Left ventricle myocardium inferior (tissue), 1 donor: ENCODE results near the gene SARS1. TPM values are rescaled to one million over a fixed set of nuclear protein-coding genes. Genes with fewer than 3 reads are reported as not detected.

Source experiments
- DNase-seq: peaks from one replicate; pipeline ENCODE4 v3.0.0-alpha.2; 2020
- H3K27ac ChIP-seq: fragments of 200-600 bp; replicated peaks from 2 replicates; pipeline ENCODE4 v1.8.0; 2021
- H3K27me3 ChIP-seq: fragments of 200-600 bp; 2 replicates; pipeline ENCODE4 v1.8.0; 2021; ENCODE audit warnings: low read depth
- H3K36me3 ChIP-seq: fragments of 200-600 bp; 2 replicates; pipeline ENCODE4 v1.8.0; 2021
- H3K4me1 ChIP-seq: fragments of 200-600 bp; 2 replicates; pipeline ENCODE4 v1.8.0; 2021
- H3K4me3 ChIP-seq: fragments of 200-600 bp; 2 replicates; pipeline ENCODE4 v1.8.0; 2021; ENCODE audit warnings: mild to moderate bottlenecking, moderate library complexity
- H3K9me3 ChIP-seq: fragments of 200-600 bp; replicated peaks from 2 replicates; pipeline ENCODE4 v1.8.0; 2021
- intact Hi-C: fragments of 100-400 bp; cut with micrococcal nuclease; formaldehyde crosslinking; loops from one replicate; pipeline ENCODE4 v1.11.0; 2022
- total RNA-seq: library from RNA; stranded (reverse); fragmentation: NEBNext Ultra II Directional; extraction: Animal tissue kit (Norgen Biotek cat#: 25700); gene quantifications from one replicate; pipeline ENCODE4 v1.2.1, GENCODE V29; 2021
- TF ChIP-seq, protein P1 (sequence below): fragments of 200-600 bp; IDR thresholded peaks from 2 replicates; pipeline ENCODE4 v1.8.0; 2021; ENCODE audit warnings: antibody characterized with exemption, mild to moderate bottlenecking, borderline replicate concordance
- donor health status: DM: no; HTN: yes; CAD: no; lungs with severe emphysema.

Gene SARS1
- total RNA-seq, 1 donor from 2014 or later, result 92.0 TPM

DNA sequence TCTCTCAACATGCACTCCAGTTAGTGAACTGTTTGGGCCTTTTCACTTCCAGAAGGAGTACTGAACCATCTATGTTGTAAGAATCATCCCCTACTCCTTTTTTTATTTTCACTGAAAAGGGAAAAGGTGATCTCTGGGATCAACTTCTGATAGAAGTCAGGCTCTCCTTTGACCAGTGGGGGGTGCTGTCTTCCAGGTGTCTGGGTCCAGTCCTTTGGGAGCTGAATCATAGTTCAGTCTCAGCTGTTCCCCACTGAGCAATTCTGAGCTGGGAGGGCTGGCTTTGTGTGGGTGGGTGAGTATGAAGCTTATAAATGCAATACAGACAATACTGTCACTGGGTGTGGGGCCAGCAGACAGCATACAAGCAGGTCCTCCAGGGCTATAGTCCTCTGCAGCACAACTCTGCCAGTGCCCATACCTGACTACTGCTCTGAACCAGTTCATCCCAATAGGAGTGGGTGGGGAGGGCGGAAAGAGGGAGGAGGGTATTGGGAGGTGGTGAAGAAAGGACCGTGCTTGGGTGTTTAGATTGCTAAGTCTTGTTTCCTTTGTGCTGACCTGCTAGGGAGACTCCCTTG lies 12.5 kb upstream of the SARS1 start:
- H3K9me3 ChIP-seq, result no peaks in the 10 kb centered on the region
- no peak overlapping the region for H3K27ac ChIP-seq
- intact Hi-C loops, result no loop called here
- no peak overlapping the region for H3K4me3 ChIP-seq
- TF ChIP-seq, protein P1, sequence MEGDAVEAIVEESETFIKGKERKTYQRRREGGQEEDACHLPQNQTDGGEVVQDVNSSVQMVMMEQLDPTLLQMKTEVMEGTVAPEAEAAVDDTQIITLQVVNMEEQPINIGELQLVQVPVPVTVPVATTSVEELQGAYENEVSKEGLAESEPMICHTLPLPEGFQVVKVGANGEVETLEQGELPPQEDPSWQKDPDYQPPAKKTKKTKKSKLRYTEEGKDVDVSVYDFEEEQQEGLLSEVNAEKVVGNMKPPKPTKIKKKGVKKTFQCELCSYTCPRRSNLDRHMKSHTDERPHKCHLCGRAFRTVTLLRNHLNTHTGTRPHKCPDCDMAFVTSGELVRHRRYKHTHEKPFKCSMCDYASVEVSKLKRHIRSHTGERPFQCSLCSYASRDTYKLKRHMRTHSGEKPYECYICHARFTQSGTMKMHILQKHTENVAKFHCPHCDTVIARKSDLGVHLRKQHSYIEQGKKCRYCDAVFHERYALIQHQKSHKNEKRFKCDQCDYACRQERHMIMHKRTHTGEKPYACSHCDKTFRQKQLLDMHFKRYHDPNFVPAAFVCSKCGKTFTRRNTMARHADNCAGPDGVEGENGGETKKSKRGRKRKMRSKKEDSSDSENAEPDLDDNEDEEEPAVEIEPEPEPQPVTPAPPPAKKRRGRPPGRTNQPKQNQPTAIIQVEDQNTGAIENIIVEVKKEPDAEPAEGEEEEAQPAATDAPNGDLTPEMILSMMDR, result peak; percentile 44
- H3K4me1 ChIP-seq, result peaks cover 16% of the 10 kb centered on the region
- H3K27me3 ChIP-seq, result no peaks in the 10 kb centered on the region
- H3K36me3 ChIP-seq, result no peaks in the 10 kb centered on the region
- DNase-seq, result no peak

DNA sequence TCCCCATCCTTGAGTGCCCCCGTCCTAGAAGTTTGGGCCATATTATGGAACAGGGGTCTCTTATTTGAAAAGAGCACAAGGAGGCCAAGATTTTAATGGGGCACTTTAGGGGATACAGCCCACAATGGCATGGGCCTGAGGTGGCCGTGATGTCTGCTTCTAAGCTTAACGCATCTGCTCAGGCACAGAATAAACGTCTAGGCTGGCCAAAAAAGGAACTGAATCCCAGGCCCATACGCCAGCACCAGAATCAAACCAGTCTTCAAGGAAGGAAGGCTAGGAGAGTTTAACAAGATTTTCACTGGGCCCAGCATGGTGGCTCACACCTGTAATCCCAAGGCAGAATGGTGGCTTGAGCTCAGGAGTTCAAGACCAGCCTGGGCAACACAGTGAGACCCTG lies 9.2 kb upstream of the SARS1 start:
- intact Hi-C loops, result no loop called here
- TF ChIP-seq, protein P1, result no peak

DNA sequence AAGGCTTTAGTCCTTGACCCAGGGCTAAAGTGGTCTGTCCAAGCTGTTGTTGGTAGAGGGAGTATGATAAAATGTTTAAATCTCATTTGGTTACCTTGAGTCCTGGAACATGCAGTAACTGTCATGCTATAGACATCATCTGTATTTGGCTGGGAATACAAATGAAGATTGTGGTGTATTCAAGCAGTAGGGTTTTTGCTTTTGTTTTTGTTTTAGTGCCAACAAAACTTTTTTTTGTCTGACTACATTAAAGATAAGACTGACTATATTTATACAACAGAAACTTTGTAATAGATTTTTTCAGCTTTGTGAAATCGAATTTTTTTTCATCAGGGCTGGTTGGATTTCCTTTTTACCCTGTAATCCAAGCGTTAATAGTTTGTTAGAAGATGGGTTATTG lies 7.4 kb upstream of the SARS1 start:
- no peak for DNase-seq
- TF ChIP-seq, protein P1, result no peak
- no peaks in the 10 kb centered on the region for H3K27me3 ChIP-seq
- intact Hi-C loops, result no loop called here
- H3K4me3 ChIP-seq, result no peak overlapping the region
- H3K9me3 ChIP-seq, result no peaks in the 10 kb centered on the region
- H3K36me3 ChIP-seq, result no peaks in the 10 kb centered on the region
- H3K4me1 ChIP-seq, result no peaks in the 10 kb centered on the region
- H3K27ac ChIP-seq, result no peak overlapping the region

More for the DNA sequence above, 9.2 kb upstream of the SARS1 start:
- DNase-seq, result no peak
- H3K4me3 ChIP-seq, result no peak overlapping the region
- no peaks in the 10 kb centered on the region for H3K27me3 ChIP-seq
- no peaks in the 10 kb centered on the region for H3K4me1 ChIP-seq
- H3K36me3 ChIP-seq, result no peaks in the 10 kb centered on the region
- H3K9me3 ChIP-seq, result no peaks in the 10 kb centered on the region
- H3K27ac ChIP-seq, result no peak overlapping the region

DNA sequence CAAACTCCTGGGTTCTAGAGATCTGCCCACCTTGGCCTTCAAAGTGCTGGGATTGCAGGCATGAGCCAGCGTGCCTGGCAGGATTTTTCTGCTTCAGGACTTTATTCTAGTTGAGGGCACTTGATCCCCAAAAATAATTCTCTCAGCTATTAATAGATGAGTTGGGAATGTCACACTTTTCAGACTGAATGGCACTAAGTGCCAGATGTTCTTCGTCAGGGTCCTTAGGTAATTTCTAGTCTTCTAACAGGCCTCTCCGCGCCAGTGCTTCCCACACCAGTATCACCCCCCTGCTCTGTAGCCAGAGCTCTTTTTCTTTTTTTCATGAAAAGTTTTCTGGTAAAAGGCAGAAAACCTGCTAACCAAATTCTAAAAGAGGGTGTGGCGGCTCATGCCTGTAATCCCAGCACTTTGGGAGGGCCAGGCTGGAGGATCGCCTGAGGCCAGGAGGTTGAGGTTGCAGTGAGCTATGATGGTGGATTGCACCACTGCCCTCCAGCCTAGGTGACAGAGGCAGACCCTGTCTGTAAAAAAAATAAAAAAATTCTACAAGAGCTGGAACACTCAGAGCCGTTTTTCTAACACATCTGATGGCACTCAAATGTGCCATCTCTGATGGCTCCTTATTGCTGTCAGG lies 6.1 kb upstream of the SARS1 start:
- DNase-seq, result no peak
- Histone ChIP-seq H3K27me3 (no peaks in the 10 kb centered on the region), H3K36me3 (no peaks in the 10 kb centered on the region), H3K4me1 (no peaks in the 10 kb centered on the region), H3K4me3 (no peak overlapping the region), H3K9me3 (no peaks in the 10 kb centered on the region), H3K27ac (no peak overlapping the region)
- TF ChIP-seq, protein P1, result no peak
- intact Hi-C loops, result no loop called here

DNA sequence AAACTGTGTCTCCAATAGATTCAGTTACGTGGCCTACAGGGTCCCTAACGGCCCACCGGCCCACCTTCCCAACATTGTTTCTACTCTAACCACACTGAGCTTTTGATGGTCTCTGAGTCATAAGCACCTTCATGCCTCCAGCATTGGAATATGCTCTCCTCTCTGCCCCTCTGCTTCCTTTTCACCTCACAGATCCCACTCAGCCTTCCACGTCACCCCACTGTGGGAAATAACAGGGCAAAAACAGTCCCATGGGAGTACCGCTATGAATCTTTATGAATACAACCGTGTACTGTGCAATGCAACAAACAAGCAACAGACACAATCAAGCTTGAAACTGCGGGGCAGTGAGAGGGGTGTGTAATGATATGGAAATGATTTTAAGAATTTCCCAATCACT lies 5.3 kb upstream of the SARS1 start:
- Histone ChIP-seq H3K9me3 (no peaks in the 10 kb centered on the region), H3K27me3 (no peaks in the 10 kb centered on the region), H3K4me3 (peak overlapping the region; percentile 41), H3K27ac (no peak overlapping the region), H3K4me1 (peaks cover 3% of the 10 kb centered on the region), H3K36me3 (no peaks in the 10 kb centered on the region)
- intact Hi-C loops, result no loop called here
- TF ChIP-seq, protein P1, result no peak
- DNase-seq, result no peak
